Measurements from ENCODE around the gene SLC25A13. TPM values are rescaled to one million over a fixed set of nuclear protein-coding genes. Genes with fewer than 3 reads are reported as not detected.

SLC25A13 gene
- total and polyA plus RNA-seq, 9 of the 15 experiments (the other 6 are each of a cell fraction or from before 2014, with no cell fraction given): 21.4 to 80.2 (median 58.7) TPM

DNA sequence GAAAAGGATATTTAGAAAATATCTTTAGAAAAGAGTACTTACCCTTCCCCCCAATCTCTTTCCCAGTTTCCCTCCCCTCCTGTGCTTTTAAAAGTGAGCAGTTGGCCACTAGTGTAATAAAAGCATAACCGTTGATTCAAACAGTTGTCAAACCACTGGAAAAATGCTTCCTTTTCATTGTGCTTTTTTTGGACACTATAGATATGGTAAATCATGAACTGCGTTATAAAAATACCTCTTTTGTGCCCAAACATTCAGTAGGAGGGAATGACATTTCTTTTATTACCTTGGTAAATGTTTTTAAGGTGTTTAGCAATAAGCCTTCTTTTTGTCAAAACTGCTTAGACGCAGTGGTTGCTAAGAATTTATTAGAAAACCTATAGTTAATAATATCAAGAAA is 232.4 kb downstream of the SLC25A13 start:
- H3K27ac ChIP-seq (ENCODE audit: extremely low read depth, low read depth, low read length): no peak overlapping the region
- no peak for ATAC-seq
- no peak for FAIRE-seq
- H3K36me3 ChIP-seq (ENCODE audit: control insufficient read depth, insufficient read depth, low read length): no peaks in the 10 kb centered on the region
- no peak overlapping the region for H3K4me3 ChIP-seq
- no peak for DNase-seq (ENCODE audit: extremely low read depth in 1 of 4, low spot score in 3 of 4)
- H3K9me3 ChIP-seq (replicated peaks; ENCODE audit: control insufficient read depth, insufficient read depth, low read depth, low read length): no peaks in the 10 kb centered on the region
- H4K20me1 ChIP-seq (replicated peaks; ENCODE audit: control insufficient read depth, insufficient read depth, low read length): no peaks in the 10 kb centered on the region
- no peak overlapping the region for H3K4me2 ChIP-seq (ENCODE audit: insufficient read depth, low read length)
- no TSS peak for BruUV-seq (replicated peaks)
- H2AFZ ChIP-seq (ENCODE audit: low read depth, low read length): no peak overlapping the region
- CTCF ChIA-PET (ENCODE audit: low intra/inter-chr PET ratio): no interaction called here
- no peaks in the 10 kb centered on the region for H3K79me2 ChIP-seq (ENCODE audit: control insufficient read depth, insufficient read depth, low read length)
- intact Hi-C loops (cut with micrococcal nuclease): no loop called here
- no peaks in the 10 kb centered on the region for H3K4me1 ChIP-seq (replicated peaks in 1 of 2; ENCODE audit: control insufficient read depth in 2 of 2, insufficient read depth in 2 of 2, low read length in 2 of 2)
- peaks cover 2 to 3% of the 10 kb centered on the region in 2 experiments; a peak in 2 of 5 replicates for H3K27me3 ChIP-seq (ENCODE audit: control insufficient read depth in 2 of 2, insufficient read depth in 2 of 2, low read length in 2 of 2)
- no peaks in the 10 kb centered on the region for H3K9me1 ChIP-seq (ENCODE audit: control insufficient read depth, insufficient read depth, low read length)
- no peak overlapping the region for H3K9ac ChIP-seq (ENCODE audit: insufficient read depth in 1 of 2, low read depth in 2 of 2, low read length in 2 of 2)
- POLR2A ChIA-PET: no interaction called here
- TF ChIP-seq, protein P1, sequence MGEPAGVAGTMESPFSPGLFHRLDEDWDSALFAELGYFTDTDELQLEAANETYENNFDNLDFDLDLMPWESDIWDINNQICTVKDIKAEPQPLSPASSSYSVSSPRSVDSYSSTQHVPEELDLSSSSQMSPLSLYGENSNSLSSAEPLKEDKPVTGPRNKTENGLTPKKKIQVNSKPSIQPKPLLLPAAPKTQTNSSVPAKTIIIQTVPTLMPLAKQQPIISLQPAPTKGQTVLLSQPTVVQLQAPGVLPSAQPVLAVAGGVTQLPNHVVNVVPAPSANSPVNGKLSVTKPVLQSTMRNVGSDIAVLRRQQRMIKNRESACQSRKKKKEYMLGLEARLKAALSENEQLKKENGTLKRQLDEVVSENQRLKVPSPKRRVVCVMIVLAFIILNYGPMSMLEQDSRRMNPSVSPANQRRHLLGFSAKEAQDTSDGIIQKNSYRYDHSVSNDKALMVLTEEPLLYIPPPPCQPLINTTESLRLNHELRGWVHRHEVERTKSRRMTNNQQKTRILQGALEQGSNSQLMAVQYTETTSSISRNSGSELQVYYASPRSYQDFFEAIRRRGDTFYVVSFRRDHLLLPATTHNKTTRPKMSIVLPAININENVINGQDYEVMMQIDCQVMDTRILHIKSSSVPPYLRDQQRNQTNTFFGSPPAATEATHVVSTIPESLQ (CRISPR knock-in tag; IDR thresholded peaks at IDR 0.05): no peak
- TF ChIP-seq CTCF (IDR thresholded peaks at IDR 0.05 in 2 of 3, conservative IDR thresholded peaks at IDR 0.05 in 1 of 3; ENCODE audit: insufficient read depth in 2 of 3, low read depth in 1 of 3, low read length in 3 of 3): no peak
- TF ChIP-seq PRPF4 (IDR thresholded peaks at IDR 0.05; ENCODE audit: insufficient read depth, low read depth, low read length, poor library complexity, severe bottlenecking): no peak
- in situ Hi-C loops (cut with MboI): no loop called here
- 0% methylated on average over 3 of the region's 3 CpGs for WGBS (ENCODE audit: insufficient coverage, low coverage, missing lambda C conversion rate)

Data from K562 (cell line).